NCI-H146 treated with DMSO at 0.1 percent for 48 hours (cell line): ENCODE data around the gene CHRNA7.
"Not testable (repeated sequence)": the region's sequence is repeated elsewhere in the genome, so short reads cannot be mapped to it uniquely, and the experiment has no call there.

ENCODE experiments used
- DNase-seq: peaks from one replicate; lab custom pipeline; 2025; ENCODE audit not compliant: unreplicated experiment; lab: John Stamatoyannopoulos, UW

The CHRNA7 gene

GRCh38 chr15:32119694-32120330 is 89.5 kb downstream of the CHRNA7 start:
- DNase-seq: no peak

- no peak for DNase-seq
Measured at GRCh38 chr15:32120577-32121383, 90.5 kb downstream of the CHRNA7 start.

GRCh38 chr15:32121384-32121695 is 91.0 kb downstream of the CHRNA7 start:
- DNase-seq: no peak

- DNase-seq: no peak
Measured at GRCh38 chr15:32122013-32122412, 91.7 kb downstream of the CHRNA7 start.

DNA sequence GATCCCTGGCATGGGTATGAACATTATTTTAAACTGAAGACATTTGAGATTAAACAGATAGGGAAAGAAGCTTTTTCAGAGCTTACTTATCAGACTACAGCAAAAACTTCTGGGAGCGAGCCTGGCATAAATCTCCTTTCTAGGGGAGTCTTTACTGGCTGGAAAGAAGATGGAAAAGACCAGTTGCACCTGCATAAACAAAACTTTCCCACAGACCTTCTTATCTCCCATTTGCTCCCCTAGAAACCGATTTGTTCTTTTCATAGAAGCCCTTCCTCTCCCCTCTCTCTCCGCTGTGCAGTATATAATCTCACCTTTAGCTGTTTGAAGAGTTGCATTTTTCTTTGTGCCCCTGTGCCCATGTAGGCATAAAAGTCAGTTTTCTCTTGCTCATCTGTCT is 93.2 kb downstream of the CHRNA7 start:
- DNase-seq: no peak

GRCh38 chr15:32124726-32125125 is 94.4 kb downstream of the CHRNA7 start:
- DNase-seq: no peak

DNA sequence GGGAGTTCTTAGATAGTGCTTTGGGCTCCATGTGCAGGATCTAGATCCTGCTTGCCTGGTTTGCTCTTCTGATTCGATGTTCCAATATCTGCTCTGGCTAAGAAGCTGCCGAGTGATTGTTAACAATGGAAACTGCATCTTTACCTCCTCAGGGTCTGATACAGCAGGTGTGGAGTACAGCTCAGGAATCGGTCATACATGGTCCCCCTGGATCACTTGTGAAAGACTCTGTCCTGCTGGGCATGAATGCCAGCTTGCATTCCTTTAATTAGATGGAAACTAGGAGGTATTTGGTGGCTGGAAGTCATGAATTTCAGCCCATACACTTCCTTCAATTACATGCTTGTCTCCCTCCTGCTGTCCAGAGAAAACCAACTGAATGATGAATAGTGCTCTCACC is 95.3 kb downstream of the CHRNA7 start:
- no peak for DNase-seq

DNA sequence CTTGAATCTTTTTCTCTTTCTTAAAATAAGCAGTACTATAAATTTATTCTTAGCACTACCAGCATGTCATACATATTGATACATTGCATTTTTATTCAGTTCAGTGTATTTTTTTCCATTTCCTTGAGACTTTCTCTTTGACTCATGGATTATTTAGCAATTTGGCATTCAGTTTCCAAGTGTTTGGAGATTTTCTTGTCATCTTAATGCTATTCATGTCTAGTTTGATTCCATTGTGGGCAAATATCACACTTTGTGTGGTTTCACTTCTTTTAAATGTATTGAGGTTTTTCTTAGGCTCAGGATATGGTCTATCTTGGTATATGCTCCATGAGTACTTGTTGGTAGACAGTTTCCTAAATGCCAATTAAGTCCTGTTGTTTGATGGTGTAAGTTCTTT is 99.5 kb downstream of the CHRNA7 start:
- DNase-seq: no peak

DNA sequence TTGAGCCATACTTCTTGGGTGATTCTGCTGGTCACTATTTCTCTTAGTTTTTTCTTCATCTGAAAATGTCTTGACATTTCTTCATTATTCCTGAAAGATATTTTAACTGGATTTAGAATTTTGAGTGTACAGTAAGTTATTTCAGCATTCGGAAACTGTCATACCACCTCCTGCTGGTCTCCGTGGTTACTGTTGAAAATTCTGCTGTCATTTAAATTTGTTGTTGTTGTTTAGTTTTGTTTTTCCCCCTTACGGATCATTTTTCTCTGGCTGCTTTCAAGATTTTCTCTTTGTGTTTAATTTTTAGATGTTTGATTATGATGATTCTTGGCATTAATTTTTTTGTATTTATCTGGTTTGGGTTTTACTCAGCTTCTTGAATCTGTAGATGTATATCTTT is 100.5 kb downstream of the CHRNA7 start:
- no peak for DNase-seq

- no peak for DNase-seq
Measured at GRCh38 chr15:32131803-32132202, 101.5 kb downstream of the CHRNA7 start.

DNA sequence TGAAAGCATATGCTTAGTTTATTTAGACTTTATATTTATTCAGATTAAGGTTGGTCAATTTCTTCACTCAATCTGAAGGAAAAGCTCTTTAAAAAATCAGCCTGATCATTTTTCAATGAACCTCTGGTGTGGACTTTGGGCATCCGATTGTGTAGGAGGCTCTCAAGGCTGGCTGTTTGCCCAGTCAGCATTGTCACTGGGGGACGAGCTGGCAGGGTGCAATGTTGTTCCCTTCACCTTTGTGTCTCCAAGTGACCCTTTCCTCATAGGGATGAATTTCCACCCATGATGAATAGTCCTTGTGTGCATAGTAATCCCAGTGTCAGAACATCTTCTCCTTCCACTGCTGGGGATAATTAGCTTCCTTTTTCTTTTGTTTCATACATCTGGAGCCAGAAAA is 102.5 kb downstream of the CHRNA7 start:
- no peak for DNase-seq

GRCh38 chr15:32134842-32135241 is 104.5 kb downstream of the CHRNA7 start:
- DNase-seq: no peak

DNA sequence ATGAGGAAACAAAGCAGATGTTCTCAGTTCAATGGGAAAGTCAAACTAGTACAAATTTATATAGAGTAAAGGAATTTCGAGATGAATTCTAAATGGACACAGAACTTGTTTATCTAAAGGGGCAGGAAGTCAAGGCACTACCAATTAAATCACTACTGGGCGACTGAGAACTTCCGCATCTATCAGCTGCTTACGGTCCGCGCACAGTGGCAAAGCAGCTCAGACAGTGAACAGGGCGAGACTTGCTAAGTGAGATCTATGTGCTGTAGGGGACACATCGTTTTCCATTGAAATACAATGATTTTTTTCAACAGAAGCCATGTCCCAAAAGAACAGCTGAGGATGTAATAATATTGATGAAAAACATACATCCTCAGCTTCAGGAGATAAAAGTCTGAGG is 105.0 kb downstream of the CHRNA7 start:
- no peak for DNase-seq

DNA sequence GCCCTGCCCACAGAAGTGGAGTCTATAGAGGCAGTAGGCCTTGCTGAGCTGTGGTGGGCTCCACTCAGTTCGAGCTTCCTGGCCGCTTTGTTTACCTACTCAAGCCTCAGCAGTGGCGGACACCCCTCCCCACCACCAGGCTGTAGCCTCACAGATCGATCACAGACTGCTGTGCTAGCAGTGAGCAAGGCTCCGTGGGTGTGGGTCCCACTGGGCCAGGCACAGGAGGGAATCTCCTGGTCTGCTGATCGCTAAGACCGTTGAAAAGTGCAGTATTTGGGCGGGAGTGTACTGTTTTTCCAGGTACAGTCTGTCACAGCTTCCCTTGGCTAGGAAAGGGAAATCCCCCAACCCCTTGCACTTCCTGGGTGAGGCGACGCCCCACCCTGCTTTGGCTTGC is 115.2 kb downstream of the CHRNA7 start:
- DNase-seq: not testable (repeated sequence)

- no peak for DNase-seq
Measured at GRCh38 chr15:32148833-32149555, 118.7 kb downstream of the CHRNA7 start.

DNA sequence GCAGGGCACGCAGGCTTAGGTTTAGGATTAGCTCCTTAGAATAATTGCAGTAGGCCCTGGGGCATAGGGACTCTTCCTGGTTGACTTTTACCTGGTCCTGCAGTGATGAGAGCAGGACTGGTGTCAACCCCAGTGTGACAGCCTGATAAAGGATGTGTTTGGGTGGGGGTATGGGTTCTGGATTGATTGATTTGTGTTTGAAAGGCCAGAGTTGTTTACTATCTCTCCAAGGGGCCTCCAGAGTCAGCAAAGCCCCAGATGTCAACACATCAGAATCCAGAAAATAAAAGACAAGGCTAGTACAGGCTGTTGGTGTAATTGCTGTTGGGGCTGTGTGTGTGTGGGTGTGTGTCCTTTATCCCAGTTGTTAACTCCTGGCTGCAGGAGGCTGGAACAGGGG is 122.3 kb downstream of the CHRNA7 start:
- DNase-seq: no peak

GRCh38 chr15:32153868-32154623 is 123.7 kb downstream of the CHRNA7 start:
- DNase-seq: not testable (repeated sequence)

GRCh38 chr15:32162143-32162542 is 131.8 kb downstream of the CHRNA7 start:
- DNase-seq: not testable (repeated sequence)

GRCh38 chr15:32164065-32164464 is 133.8 kb downstream of the CHRNA7 start:
- DNase-seq: not testable (repeated sequence)

- not testable (repeated sequence) for DNase-seq
Measured at GRCh38 chr15:32164747-32165146, 134.4 kb downstream of the CHRNA7 start.

GRCh38 chr15:32165775-32166174 is 135.5 kb downstream of the CHRNA7 start:
- not testable (repeated sequence) for DNase-seq
